Measurements from ENCODE around the gene PAOX.

Gene PAOX

GRCh38 chr10:133439517-133440461 lies 60.7 kb downstream of the PAOX start:
- DNase-seq (ENCODE audit: low spot score), result no peak

- no peak for DNase-seq (ENCODE audit: low spot score)
Observed at GRCh38 chr10:133440633-133441285, 61.7 kb downstream of the PAOX start.
